Measurements from ENCODE around the gene RHOB. TPM values are rescaled to one million over a fixed set of nuclear protein-coding genes. Genes with fewer than 3 reads are reported as not detected.

The RHOB gene
- total and polyA plus RNA-seq, 2 of the 13 experiments (the other 11 are each of a cell fraction or from before 2014, with no cell fraction given): 192 to 268 TPM

GRCh38 chr2:20446917-20447436, at the start of gene RHOB (continued):
- TF ChIP-seq, protein P1, sequence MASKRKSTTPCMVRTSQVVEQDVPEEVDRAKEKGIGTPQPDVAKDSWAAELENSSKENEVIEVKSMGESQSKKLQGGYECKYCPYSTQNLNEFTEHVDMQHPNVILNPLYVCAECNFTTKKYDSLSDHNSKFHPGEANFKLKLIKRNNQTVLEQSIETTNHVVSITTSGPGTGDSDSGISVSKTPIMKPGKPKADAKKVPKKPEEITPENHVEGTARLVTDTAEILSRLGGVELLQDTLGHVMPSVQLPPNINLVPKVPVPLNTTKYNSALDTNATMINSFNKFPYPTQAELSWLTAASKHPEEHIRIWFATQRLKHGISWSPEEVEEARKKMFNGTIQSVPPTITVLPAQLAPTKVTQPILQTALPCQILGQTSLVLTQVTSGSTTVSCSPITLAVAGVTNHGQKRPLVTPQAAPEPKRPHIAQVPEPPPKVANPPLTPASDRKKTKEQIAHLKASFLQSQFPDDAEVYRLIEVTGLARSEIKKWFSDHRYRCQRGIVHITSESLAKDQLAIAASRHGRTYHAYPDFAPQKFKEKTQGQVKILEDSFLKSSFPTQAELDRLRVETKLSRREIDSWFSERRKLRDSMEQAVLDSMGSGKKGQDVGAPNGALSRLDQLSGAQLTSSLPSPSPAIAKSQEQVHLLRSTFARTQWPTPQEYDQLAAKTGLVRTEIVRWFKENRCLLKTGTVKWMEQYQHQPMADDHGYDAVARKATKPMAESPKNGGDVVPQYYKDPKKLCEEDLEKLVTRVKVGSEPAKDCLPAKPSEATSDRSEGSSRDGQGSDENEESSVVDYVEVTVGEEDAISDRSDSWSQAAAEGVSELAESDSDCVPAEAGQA (IDR thresholded peaks at IDR 0.05; ENCODE audit: low read depth): no peak
- TF ChIP-seq, protein P1 (CRISPR knock-in tag; IDR thresholded peaks at IDR 0.05; ENCODE audit: borderline replicate concordance): peak; percentile 93
- TF ChIP-seq REXO4 (CRISPR knock-in tag; IDR thresholded peaks at IDR 0.05; ENCODE audit: borderline replicate concordance) (peak; percentile 93; the same call in 1 of the 2 replicates), NFYC (CRISPR knock-in tag; IDR thresholded peaks at IDR 0.05) (peak; percentile 92), ZBED4 (CRISPR knock-in tag; IDR thresholded peaks at IDR 0.05; ENCODE audit: borderline replicate concordance) (peak; percentile 91), ZNF609 (CRISPR knock-in tag; IDR thresholded peaks at IDR 0.05; ENCODE audit: borderline replicate concordance) (no peak), MXD4 (CRISPR knock-in tag; IDR thresholded peaks at IDR 0.05) (peak; percentile 74), DNMT3B (CRISPR knock-in tag; conservative IDR thresholded peaks at IDR 0.05) (peak; percentile 85; the same call in 1 of the 2 replicates), PRPF4 (IDR thresholded peaks at IDR 0.05; ENCODE audit: low read depth, low read length, poor library complexity, severe bottlenecking) (no peak), GFI1 (CRISPR knock-in tag; IDR thresholded peaks at IDR 0.05; ENCODE audit: borderline replicate concordance) (0 out of 2 replicates have a peak, but pooled peaks have one; percentile 10), SRY (CRISPR knock-in tag; IDR thresholded peaks at IDR 0.05) (no peak), STAG1 (CRISPR knock-in tag; IDR thresholded peaks at IDR 0.05) (peak; percentile 17)
- TF ChIP-seq, protein P2, sequence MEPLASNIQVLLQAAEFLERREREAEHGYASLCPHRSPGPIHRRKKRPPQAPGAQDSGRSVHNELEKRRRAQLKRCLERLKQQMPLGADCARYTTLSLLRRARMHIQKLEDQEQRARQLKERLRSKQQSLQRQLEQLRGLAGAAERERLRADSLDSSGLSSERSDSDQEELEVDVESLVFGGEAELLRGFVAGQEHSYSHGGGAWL (CRISPR knock-in tag; IDR thresholded peaks at IDR 0.05): peak; percentile 74
